Mononuclear cell (primary cell): ENCODE measurements around the gene TSPAN15. TPM values are rescaled to one million over a fixed set of nuclear protein-coding genes. Genes with fewer than 3 reads are reported as not detected.

Source experiments
- H3K27me3 ChIP-seq: 2 replicates; pipeline ENCODE4 v1.6.0; 2011; ENCODE audit warnings: low read length, control low read depth; ENCODE audit not compliant: insufficient read depth
- H3K4me1 ChIP-seq: 2 replicates; pipeline ENCODE4 v1.5.1; 2011; ENCODE audit warnings: mild to moderate bottlenecking, low read length, control low read depth; ENCODE audit not compliant: insufficient read depth
- H3K4me3 ChIP-seq: 2 replicates; pipeline ENCODE4 v1.5.1; 2011; ENCODE audit warnings: mild to moderate bottlenecking, low read length, moderate library complexity
- H3K9me3 ChIP-seq: 2 replicates; pipeline ENCODE4 v1.5.1; 2011; ENCODE audit warnings: low read depth, mild to moderate bottlenecking, control low read depth, low read length
- total RNA-seq: library from RNA; depleted of rRNA; stranded (reverse); fragments of >200 nt; gene quantifications from one replicate; pipeline ENCODE4 v1.2.3, GENCODE V29; 2012

Gene TSPAN15
- total RNA-seq, 1 donor: 1.6 TPM

DNA sequence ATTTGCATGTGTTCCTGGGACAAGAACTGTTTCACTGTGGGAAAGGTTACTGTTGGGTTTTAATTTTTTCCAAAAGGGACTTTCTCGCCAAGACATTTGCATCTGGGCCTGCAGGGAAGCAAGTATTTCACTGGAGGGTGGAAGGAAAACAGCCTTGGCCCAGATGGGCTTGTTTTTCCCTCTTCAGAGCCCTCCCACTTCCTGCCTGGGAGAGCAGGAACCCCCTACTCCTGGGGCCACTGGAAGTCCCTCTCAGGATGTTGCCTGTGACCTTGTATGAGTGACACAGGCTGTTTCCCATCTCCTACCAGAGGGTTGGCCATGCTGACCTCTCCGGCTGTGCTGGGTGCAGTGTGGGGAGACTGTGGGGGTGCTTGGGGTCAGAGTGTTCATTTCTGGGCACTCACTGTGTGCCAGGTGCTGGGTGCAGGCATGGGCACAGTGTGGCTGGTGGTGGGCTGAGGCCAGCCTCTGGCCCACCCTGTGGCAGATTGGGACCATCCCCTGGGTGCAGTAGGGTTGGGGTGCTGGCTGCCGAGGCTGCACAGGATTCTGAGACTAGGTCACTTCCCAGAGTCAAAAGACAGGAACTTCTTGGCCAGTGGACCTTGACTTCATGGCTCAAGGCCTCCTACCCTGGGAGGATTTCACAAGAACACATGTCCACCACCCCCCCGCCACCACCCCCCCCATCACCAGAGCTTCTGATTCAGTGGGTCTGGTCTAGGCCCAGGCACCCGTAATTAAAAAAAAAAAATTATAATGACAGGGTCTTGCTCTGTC is 10.2 kb downstream of the TSPAN15 start:
- no peaks in the 10 kb centered on the region for H3K27me3 ChIP-seq
- H3K4me3 ChIP-seq: no peak overlapping the region
- H3K4me1 ChIP-seq: peaks cover 5% of the 10 kb centered on the region
- H3K9me3 ChIP-seq: no peaks in the 10 kb centered on the region

DNA sequence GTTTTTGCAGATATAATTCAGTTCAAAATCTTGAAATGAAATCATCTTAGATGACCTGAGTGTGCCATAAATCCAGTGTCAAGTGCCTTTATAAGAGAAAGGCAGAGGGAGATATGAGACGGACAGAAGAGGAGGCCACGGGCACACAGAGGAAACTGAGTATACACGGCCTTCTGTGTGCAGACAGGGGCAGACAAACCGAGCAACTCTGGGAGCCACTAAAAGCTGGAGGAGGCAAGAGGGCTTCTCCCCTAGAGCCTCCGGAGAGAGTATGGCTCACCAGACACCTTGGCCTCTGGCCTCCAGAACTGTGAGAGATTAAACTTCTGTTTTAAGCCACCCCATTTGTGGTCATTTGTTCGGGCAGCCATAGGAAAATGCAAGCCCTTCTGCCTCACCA is 12.6 kb downstream of the TSPAN15 start:
- Histone ChIP-seq H3K4me1 (peaks cover 5% of the 10 kb centered on the region), H3K9me3 (no peaks in the 10 kb centered on the region), H3K4me3 (no peak overlapping the region), H3K27me3 (no peaks in the 10 kb centered on the region)

- Histone ChIP-seq H3K4me3 (no peak overlapping the region), H3K4me1 (peaks cover 5% of the 10 kb centered on the region), H3K9me3 (no peaks in the 10 kb centered on the region), H3K27me3 (no peaks in the 10 kb centered on the region)
Measured at GRCh38 chr10:69464401-69464800, 13.1 kb downstream of the TSPAN15 start.

- Histone ChIP-seq H3K27me3 (no peaks in the 10 kb centered on the region), H3K4me1 (peaks cover 5% of the 10 kb centered on the region), H3K4me3 (no peak overlapping the region), H3K9me3 (no peaks in the 10 kb centered on the region)
Measured at GRCh38 chr10:69464801-69465401, 13.6 kb downstream of the TSPAN15 start.

DNA sequence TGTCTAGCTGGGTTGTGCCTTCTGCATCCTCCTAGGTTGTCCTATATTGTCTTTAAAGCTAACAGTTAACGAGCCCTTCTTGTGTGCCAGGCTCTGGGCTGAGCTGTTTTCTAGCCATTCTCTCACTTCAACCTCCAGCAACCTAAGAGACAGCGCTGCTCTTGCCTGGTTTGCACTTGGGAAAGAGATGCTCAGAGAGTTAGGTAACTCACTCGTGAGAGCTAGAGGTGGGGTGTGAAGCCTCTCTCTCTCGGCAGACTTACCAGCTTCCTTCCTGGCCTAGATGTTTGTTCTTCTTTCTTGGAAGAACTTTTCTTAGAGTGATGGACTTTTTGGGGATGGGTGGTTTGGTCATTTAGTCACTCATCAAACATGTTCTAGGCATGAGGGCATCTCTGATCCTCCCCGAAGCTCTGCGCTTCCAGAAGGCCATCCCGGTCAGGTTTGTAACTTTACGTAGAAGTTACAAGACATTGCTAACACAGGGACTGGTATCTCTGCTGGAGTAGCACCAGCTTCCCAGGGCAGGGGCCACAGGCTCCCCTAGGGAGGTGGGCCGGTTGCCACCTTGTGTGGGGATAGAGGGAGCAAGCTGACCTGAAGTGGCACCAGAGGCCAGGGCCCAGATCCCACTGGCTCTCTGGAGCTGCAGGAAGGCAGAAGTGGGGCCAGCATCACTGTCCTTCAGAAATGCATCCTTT is 14.3 kb downstream of the TSPAN15 start:
- H3K4me3 ChIP-seq: no peak overlapping the region
- no peaks in the 10 kb centered on the region for H3K9me3 ChIP-seq
- H3K27me3 ChIP-seq: no peaks in the 10 kb centered on the region
- peaks cover 5% of the 10 kb centered on the region for H3K4me1 ChIP-seq

DNA sequence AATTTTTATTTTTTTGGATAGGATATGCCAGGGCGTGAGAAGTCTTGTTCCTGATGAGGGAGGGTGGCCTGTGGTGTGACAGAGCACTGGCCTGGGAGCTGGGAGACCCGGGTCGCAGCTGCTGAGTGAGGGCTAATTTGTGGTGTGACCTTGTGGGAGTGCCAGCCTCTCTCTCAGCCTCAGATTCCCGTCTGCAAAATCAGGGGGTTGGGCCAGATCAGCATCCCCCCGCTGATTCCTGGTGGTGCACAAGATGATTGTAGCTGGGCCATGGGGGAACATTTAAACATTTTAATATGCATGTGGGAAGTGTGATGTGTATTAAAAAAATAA is 14.9 kb downstream of the TSPAN15 start:
- Histone ChIP-seq H3K9me3 (no peaks in the 10 kb centered on the region), H3K27me3 (no peaks in the 10 kb centered on the region), H3K4me1 (peaks cover 5% of the 10 kb centered on the region), H3K4me3 (no peak overlapping the region)

- Histone ChIP-seq H3K4me3 (no peak overlapping the region), H3K4me1 (peaks cover 5% of the 10 kb centered on the region), H3K9me3 (no peaks in the 10 kb centered on the region), H3K27me3 (no peaks in the 10 kb centered on the region)
Measured at GRCh38 chr10:69466689-69467088, 15.4 kb downstream of the TSPAN15 start.

GRCh38 chr10:69467928-69468750 is 16.9 kb downstream of the TSPAN15 start:
- no peaks in the 10 kb centered on the region for H3K9me3 ChIP-seq
- no peak overlapping the region for H3K4me3 ChIP-seq
- peaks cover 5% of the 10 kb centered on the region for H3K4me1 ChIP-seq
- H3K27me3 ChIP-seq: no peaks in the 10 kb centered on the region

DNA sequence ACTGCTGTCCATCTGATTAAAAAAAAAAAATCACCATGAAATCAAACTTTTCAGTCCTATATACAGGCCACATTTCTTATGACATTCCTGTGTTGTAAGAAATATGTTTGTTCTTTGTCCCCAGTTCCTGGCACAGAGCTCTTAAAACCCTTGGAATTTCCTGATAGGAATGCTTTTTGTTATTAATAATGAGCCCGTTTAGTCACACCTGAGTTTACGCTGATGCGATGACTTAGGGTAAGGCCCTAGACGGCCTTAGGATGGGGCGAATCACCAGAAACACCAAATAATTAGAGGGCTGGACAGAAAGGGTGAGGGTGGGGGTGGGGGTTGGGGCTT is 17.5 kb downstream of the TSPAN15 start:
- H3K9me3 ChIP-seq: no peaks in the 10 kb centered on the region
- H3K27me3 ChIP-seq: no peaks in the 10 kb centered on the region
- peaks cover 5% of the 10 kb centered on the region for H3K4me1 ChIP-seq
- H3K4me3 ChIP-seq: no peak overlapping the region

GRCh38 chr10:69469976-69470375 is 18.7 kb downstream of the TSPAN15 start:
- Histone ChIP-seq H3K4me3 (no peak overlapping the region), H3K27me3 (no peaks in the 10 kb centered on the region), H3K9me3 (no peaks in the 10 kb centered on the region), H3K4me1 (peaks cover 4% of the 10 kb centered on the region)

- Histone ChIP-seq H3K4me3 (no peak overlapping the region), H3K27me3 (no peaks in the 10 kb centered on the region)
Measured at GRCh38 chr10:69470463-69471384, 19.5 kb downstream of the TSPAN15 start.

DNA sequence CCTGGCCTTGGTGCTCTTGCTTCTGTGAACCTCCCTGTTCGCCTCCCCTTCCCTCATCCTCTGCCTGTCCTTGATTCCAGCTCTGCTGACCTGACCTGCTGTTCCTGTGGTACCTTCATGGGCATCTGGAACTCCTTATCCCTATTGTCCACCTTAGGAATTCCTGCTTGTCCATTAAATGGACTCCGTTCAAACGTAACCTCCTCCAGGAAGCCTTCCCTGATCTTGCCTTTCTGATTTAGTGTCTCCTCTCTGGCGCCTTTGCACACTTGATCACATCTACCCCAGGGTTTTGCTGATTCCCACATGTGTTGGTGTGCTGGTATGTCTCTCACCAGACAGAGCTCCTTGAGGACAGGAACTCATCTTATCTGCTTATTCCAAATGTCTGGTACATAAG is 20.9 kb downstream of the TSPAN15 start:
- Histone ChIP-seq H3K4me1 (no peaks in the 10 kb centered on the region), H3K4me3 (no peak overlapping the region), H3K9me3 (no peaks in the 10 kb centered on the region), H3K27me3 (no peaks in the 10 kb centered on the region)

More at GRCh38 chr10:69470463-69471384, 19.5 kb downstream of the TSPAN15 start:
- no peaks in the 10 kb centered on the region for H3K4me1 ChIP-seq
- H3K9me3 ChIP-seq: no peaks in the 10 kb centered on the region

- H3K4me1 ChIP-seq: no peaks in the 10 kb centered on the region
- no peaks in the 10 kb centered on the region for H3K27me3 ChIP-seq
- no peak overlapping the region for H3K4me3 ChIP-seq
- H3K9me3 ChIP-seq: no peaks in the 10 kb centered on the region
Measured at GRCh38 chr10:69472544-69472943, 21.3 kb downstream of the TSPAN15 start.

GRCh38 chr10:69473304-69473990 is 22.2 kb downstream of the TSPAN15 start:
- H3K27me3 ChIP-seq: no peaks in the 10 kb centered on the region
- no peak overlapping the region for H3K4me3 ChIP-seq
- H3K9me3 ChIP-seq: no peaks in the 10 kb centered on the region
- no peaks in the 10 kb centered on the region for H3K4me1 ChIP-seq
